NB4 (cell line): ENCODE data around the gene ARHGEF4.

Experiments used
- DNase-seq: peaks from one replicate; pipeline ENCODE4 v3.0.0; 2010; ENCODE audit warnings: low read depth
- H3K4me3 ChIP-seq: one replicate; pipeline ENCODE4 v1.5.1; 2011; ENCODE audit warnings: mild to moderate bottlenecking, low read depth, low read length, moderate library complexity
- CTCF ChIP-seq: IDR thresholded peaks from one replicate; pipeline ENCODE4 v1.5.1; 2012; ENCODE audit warnings: low read depth, low read length
- MAX ChIP-seq: IDR thresholded peaks from 2 replicates; pipeline ENCODE4 v1.6.1; 2011; ENCODE audit warnings: low read depth, low read length
- MYC ChIP-seq: IDR thresholded peaks from 2 replicates; pipeline ENCODE4 v1.6.1; 2011; ENCODE audit warnings: low read depth, low read length
- POLR2A ChIP-seq: IDR thresholded peaks from 2 replicates; pipeline ENCODE4 v1.6.1; 2011; ENCODE audit warnings: mild to moderate bottlenecking; ENCODE audit not compliant: insufficient read length; ENCODE audit errors: extremely low read depth

ARHGEF4 gene

GRCh38 chr2:130836501-130837174, at the start of gene ARHGEF4:
Gene ARHGEF4, plus strand, starts transcription at chr2:130836914. Its CDS starts 40 bp downstream, at chr2:130836954.
- H3K4me3 ChIP-seq = no peak within 1 kb of the TSS
- TF ChIP-seq MAX (no peak), MYC (no peak), POLR2A (no peak), CTCF (no peak)
- DNase-seq = peak; percentile 56

- no peak for DNase-seq
- no peak for TF ChIP-seq MYC
- TF ChIP-seq CTCF = no peak
- TF ChIP-seq MAX = no peak
- TF ChIP-seq POLR2A = no peak
Observed at GRCh38 chr2:130787841-130788240, 48.9 kb upstream of the ARHGEF4 start.

GRCh38 chr2:130790312-130790711, 46.4 kb upstream of the ARHGEF4 start:
- no peak for DNase-seq
- no peak for TF ChIP-seq POLR2A
- no peak for TF ChIP-seq MAX
- no peak for TF ChIP-seq MYC
- TF ChIP-seq CTCF = no peak

More at GRCh38 chr2:130787841-130788240, 48.9 kb upstream of the ARHGEF4 start:
- H3K4me3 ChIP-seq = no peak overlapping the region

GRCh38 chr2:130790804-130791616, 45.7 kb upstream of the ARHGEF4 start:
- DNase-seq = no peak
- no peak for TF ChIP-seq MAX
- no peak for TF ChIP-seq POLR2A
- no peak for TF ChIP-seq CTCF
- no peak for TF ChIP-seq MYC
- H3K4me3 ChIP-seq = no peak overlapping the region

More at GRCh38 chr2:130790312-130790711, 46.4 kb upstream of the ARHGEF4 start:
- H3K4me3 ChIP-seq = no peak overlapping the region

GRCh38 chr2:130791617-130791939, 45.1 kb upstream of the ARHGEF4 start:
- TF ChIP-seq POLR2A (no peak), MYC (no peak), MAX (peak; percentile 86), CTCF (no peak)
- H3K4me3 ChIP-seq = no peak overlapping the region
- DNase-seq = peak; percentile 29
